OCI-LY3 (cell line): ENCODE measurements around the gene ACTL7A.

Source experiments
- H2AFZ ChIP-seq: fragments of 200-600, 300-600 bp; shearing (Covaris generic); 2 replicates; pipeline ENCODE4 v1.6.0; 2014; ENCODE audit warnings: antibody characterized with exemption, low read depth, low read length
- H3K27ac ChIP-seq: fragments of 200-600, 300-600 bp; sonication (generic); 2 replicates; pipeline ENCODE4 v1.5.1; 2014; ENCODE audit warnings: mild to moderate bottlenecking, low read length, moderate library complexity, mixed read lengths
- H3K27me3 ChIP-seq: fragments of 200-600, 300-600 bp; sonication (generic); 2 replicates; pipeline ENCODE4 v1.6.1; 2014; ENCODE audit warnings: low read depth, low read length, mixed read lengths
- H3K36me3 ChIP-seq: fragments of 200-600, 300-600 bp; sonication (generic); replicated peaks from 2 replicates; pipeline ENCODE3; 2014; ENCODE audit warnings: low read depth, low read length, mixed read lengths
- H3K4me1 ChIP-seq: fragments of 300-600, 200-600 bp; sonication (generic); 2 replicates; pipeline ENCODE4 v1.6.1; 2014; ENCODE audit warnings: low read length, mixed read lengths
- H3K4me2 ChIP-seq: fragments of 200-600, 300-600 bp; sonication (generic); 2 replicates; pipeline ENCODE4 v1.6.1; 2014; ENCODE audit warnings: low read length, mixed read lengths
- H3K4me3 ChIP-seq: fragments of 300-600, 200-600 bp; sonication (generic); 2 replicates; pipeline ENCODE4 v1.5.1; 2014; ENCODE audit warnings: antibody characterized with exemption, mild to moderate bottlenecking, low read length, moderate library complexity
- H3K79me2 ChIP-seq: fragments of 300-600, 200-600 bp; shearing (Covaris generic); 2 replicates; pipeline ENCODE4 v1.6.1; 2014; ENCODE audit warnings: mild to moderate bottlenecking, low read length, mixed read lengths
- H3K9ac ChIP-seq: fragments of 300-600, 200-600 bp; shearing (Covaris generic); 2 replicates; pipeline ENCODE4 v1.6.0; 2014; ENCODE audit warnings: mild to moderate bottlenecking, low read length, moderate library complexity
- H3K9me3 ChIP-seq: fragments of 200-600, 300-600 bp; shearing (Covaris generic); 2 replicates; pipeline ENCODE4 v1.6.1; 2014; ENCODE audit warnings: low read length, mixed read lengths; ENCODE audit not compliant: insufficient read depth
- H4K20me1 ChIP-seq: fragments of 200-600, 300-600 bp; sonication (generic); 2 replicates; pipeline ENCODE4 v1.6.1; 2016; ENCODE audit warnings: low read length, mixed read lengths; ENCODE audit not compliant: insufficient read depth
- EZH2phosphoT487 ChIP-seq: fragments of 200-600 bp; shearing (Covaris generic); IDR thresholded peaks from 2 replicates; pipeline ENCODE4 v1.6.1; 2018; ENCODE audit warnings: antibody characterized with exemption, mixed run types, low read depth
- TF ChIP-seq, protein P1 (sequence below): fragments of 200-600, 300-600 bp; sonication (generic); IDR thresholded peaks from 2 replicates; pipeline ENCODE4 v1.5.1; 2014; ENCODE audit warnings: antibody characterized with exemption, low read length, low read depth

ACTL7A gene

GRCh38 chr9:108854094-108854493, 8.0 kb upstream of the ACTL7A start:
- TF ChIP-seq EZH2phosphoT487, result no peak
- TF ChIP-seq, protein P1, sequence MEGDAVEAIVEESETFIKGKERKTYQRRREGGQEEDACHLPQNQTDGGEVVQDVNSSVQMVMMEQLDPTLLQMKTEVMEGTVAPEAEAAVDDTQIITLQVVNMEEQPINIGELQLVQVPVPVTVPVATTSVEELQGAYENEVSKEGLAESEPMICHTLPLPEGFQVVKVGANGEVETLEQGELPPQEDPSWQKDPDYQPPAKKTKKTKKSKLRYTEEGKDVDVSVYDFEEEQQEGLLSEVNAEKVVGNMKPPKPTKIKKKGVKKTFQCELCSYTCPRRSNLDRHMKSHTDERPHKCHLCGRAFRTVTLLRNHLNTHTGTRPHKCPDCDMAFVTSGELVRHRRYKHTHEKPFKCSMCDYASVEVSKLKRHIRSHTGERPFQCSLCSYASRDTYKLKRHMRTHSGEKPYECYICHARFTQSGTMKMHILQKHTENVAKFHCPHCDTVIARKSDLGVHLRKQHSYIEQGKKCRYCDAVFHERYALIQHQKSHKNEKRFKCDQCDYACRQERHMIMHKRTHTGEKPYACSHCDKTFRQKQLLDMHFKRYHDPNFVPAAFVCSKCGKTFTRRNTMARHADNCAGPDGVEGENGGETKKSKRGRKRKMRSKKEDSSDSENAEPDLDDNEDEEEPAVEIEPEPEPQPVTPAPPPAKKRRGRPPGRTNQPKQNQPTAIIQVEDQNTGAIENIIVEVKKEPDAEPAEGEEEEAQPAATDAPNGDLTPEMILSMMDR, result no peak
- H3K4me3 ChIP-seq, result no peak overlapping the region
- H3K9me3 ChIP-seq, result no peaks in the 10 kb centered on the region
- no peak overlapping the region for H3K9ac ChIP-seq
- no peak overlapping the region for H3K4me2 ChIP-seq
- no peaks in the 10 kb centered on the region for H3K79me2 ChIP-seq
- no peaks in the 10 kb centered on the region for H3K36me3 ChIP-seq
- H3K27ac ChIP-seq, result no peak overlapping the region
- H3K27me3 ChIP-seq, result no peaks in the 10 kb centered on the region; the same call in 1 of the 2 replicates
- no peaks in the 10 kb centered on the region for H3K4me1 ChIP-seq
- H4K20me1 ChIP-seq, result no peaks in the 10 kb centered on the region
- no peak overlapping the region for H2AFZ ChIP-seq

DNA sequence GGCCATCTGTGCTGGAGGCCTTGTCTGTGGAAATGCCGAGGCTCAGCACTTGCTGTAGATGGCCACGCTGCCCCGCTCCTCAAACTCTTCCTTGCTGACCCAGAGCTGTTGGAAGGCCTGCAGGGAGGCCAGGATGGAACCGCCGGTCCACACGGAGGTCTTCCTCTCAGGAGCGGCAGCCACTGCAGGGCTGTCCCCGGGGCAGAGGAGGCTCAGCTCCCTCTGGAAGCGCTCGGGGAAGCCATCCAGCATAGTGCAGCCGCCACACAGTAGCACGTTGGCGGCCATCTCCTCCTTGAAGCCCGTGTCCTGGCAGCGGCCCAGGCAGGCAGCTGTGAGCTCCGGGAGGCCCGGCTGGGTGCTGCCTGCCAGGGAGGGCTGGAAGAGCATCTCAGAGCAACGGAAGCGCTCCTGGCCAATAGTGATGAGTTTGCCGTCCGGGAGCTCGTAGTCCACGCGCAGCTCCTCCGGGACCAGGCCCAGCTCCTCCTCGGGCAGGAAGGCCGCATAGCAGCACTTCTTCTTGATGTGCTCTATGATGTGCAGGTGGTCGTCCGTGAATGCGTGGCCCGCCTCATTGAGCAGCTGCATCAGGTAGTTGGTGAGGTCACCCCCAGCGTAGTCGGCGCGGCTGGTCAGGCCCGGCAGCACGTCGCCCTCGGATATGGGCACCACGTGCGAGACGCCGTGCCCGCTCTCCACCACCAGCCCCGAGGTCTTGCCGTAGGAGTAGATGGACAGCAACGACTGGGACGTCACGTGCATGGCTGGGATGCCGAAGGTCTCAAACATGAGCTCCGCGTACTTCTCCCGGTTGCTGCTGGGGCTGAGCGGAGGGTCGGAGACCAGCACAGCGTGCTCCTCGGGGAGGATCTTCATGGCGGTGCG, 7.2 kb upstream of the ACTL7A start:
- no peaks in the 10 kb centered on the region for H4K20me1 ChIP-seq
- H3K4me2 ChIP-seq, result no peak overlapping the region
- no peak overlapping the region for H3K27ac ChIP-seq
- H3K79me2 ChIP-seq, result no peaks in the 10 kb centered on the region
- H3K9ac ChIP-seq, result no peak overlapping the region
- H2AFZ ChIP-seq, result no peak overlapping the region
- no peaks in the 10 kb centered on the region; the same call in 1 of the 2 replicates for H3K27me3 ChIP-seq
- TF ChIP-seq, protein P1, result no peak
- TF ChIP-seq EZH2phosphoT487, result no peak
- no peaks in the 10 kb centered on the region for H3K4me1 ChIP-seq
- no peak overlapping the region for H3K4me3 ChIP-seq
- no peaks in the 10 kb centered on the region for H3K9me3 ChIP-seq
- no peaks in the 10 kb centered on the region for H3K36me3 ChIP-seq

DNA sequence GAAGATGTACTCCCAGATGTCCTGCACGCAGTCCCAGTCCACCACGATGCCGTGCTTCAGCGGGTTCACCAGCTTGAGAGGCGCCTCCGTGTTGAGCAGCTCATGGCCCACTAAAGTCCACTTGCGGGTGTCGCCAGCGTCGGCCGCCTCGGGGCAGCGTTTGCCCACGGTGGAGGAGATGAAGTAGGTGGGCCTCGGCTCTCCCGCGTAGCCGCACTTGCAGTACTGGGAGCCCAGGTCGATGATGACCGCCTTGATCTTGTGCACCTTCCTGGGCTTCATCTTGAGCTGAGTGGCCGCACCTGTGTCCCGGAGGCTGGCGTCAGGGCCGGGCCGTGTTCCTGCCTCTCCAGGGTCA, 6.6 kb upstream of the ACTL7A start:
- no peaks in the 10 kb centered on the region for H3K9me3 ChIP-seq
- H2AFZ ChIP-seq, result no peak overlapping the region
- H4K20me1 ChIP-seq, result no peaks in the 10 kb centered on the region
- no peaks in the 10 kb centered on the region for H3K4me1 ChIP-seq
- H3K9ac ChIP-seq, result no peak overlapping the region
- H3K4me2 ChIP-seq, result no peak overlapping the region
- no peak for TF ChIP-seq EZH2phosphoT487
- TF ChIP-seq, protein P1, result no peak
- H3K36me3 ChIP-seq, result no peaks in the 10 kb centered on the region
- no peak overlapping the region for H3K27ac ChIP-seq
- H3K79me2 ChIP-seq, result no peaks in the 10 kb centered on the region
- H3K27me3 ChIP-seq, result no peaks in the 10 kb centered on the region; the same call in 1 of the 2 replicates
- H3K4me3 ChIP-seq, result no peak overlapping the region

DNA sequence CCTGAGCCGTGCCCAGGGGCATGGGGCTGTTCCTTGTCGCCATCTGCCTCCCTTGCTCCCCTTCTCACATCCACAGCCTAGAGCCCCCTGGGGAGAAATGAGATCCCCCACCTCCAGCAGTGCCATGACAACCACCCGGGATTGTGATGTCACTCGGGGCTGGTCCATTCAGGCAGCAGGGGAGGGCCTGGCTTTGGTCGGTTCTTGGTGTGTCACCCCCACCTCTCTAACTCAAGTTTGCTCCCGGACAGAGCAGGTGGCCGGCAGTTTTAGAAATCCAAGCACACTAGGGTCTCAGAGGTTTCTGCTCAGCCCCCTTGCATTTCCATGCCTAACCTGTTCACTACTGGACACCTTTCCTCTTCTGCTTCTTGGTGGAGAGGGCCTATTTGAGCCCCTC, 6.2 kb upstream of the ACTL7A start, which contains the start of gene ACTL7B:
Gene ACTL7B, minus strand, starts transcription at position 99 of the 400 bp plus-strand sequence. Its CDS starts 56 bp downstream, at position 43.
- Histone ChIP-seq H4K20me1 (no peaks in the 10 kb centered on the region), H3K79me2 (no peaks in the 10 kb centered on the region)

More for the DNA sequence above, 6.2 kb upstream of the ACTL7A start, which contains the start of gene ACTL7B:
- TF ChIP-seq, protein P1, result no peak
- no peak within 1 kb of the TSS for H3K27ac ChIP-seq
- no peaks in the 10 kb centered on the region; the same call in 1 of the 2 replicates for H3K27me3 ChIP-seq
- H3K9ac ChIP-seq, result no peak within 1 kb of the TSS
- H3K4me3 ChIP-seq, result no peak within 1 kb of the TSS
- no peaks in the 10 kb centered on the region for H3K9me3 ChIP-seq
- H3K36me3 ChIP-seq, result no peaks in the 10 kb centered on the region
- H3K4me1 ChIP-seq, result no peaks in the 10 kb centered on the region
- H2AFZ ChIP-seq, result no peak within 1 kb of the TSS
- no peak within 1 kb of the TSS for H3K4me2 ChIP-seq
